Sigmoid colon (tissue), 7 donors: ENCODE results near the gene NAALADL2. TPM values are rescaled to one million over a fixed set of nuclear protein-coding genes. Genes with fewer than 3 reads are reported as not detected.

Experiments used
- DNase-seq: peaks from one replicate; pipeline ENCODE4 v3.0.0-alpha.2; 2019
- H3K27ac ChIP-seq, 4 donors: fragments of 200-600 bp; sonication (generic); one replicate each; pipeline ENCODE4 v1.5.1; 2016 to 2019; ENCODE audit warnings: mild to moderate bottlenecking in 1 of 4
- H3K27me3 ChIP-seq, 3 donors: fragments of 200-600 bp; sonication (generic); one replicate each; pipeline ENCODE4 v1.5.1; 2019; ENCODE audit warnings: mild to moderate bottlenecking in 1 of 3
- H3K36me3 ChIP-seq, 4 donors: fragments of 200-600 bp; sonication (generic); one replicate each; pipeline ENCODE4 v1.5.1; 2016 to 2019
- H3K4me1 ChIP-seq, 4 donors: fragments of 200-600 bp; sonication (generic); one replicate each; pipeline ENCODE4 v1.5.1; 2017 to 2019
- H3K4me3 ChIP-seq, 4 donors: fragments of 200-600 bp; sonication (generic); one replicate each; pipeline ENCODE4 v1.5.1; 2017 to 2019; ENCODE audit warnings: mild to moderate bottlenecking in 2 of 4, moderate library complexity in 1 of 4
- H3K9me3 ChIP-seq, 4 donors: fragments of 200-600 bp in 3 of 4; sonication (generic) in 3 of 4; one replicate each; pipeline versions ENCODE4 v1.5.1 to v1.6.1; 2013 to 2019
- CTCF ChIP-seq, 4 experiments: fragments of 450-650 bp in 3 of 4; fragments of 200-600 bp in 1 of 4; IDR thresholded peaks; one replicate each; pipeline ENCODE4 v1.5.1; 2016 to 2019; ENCODE audit warnings: antibody characterized with exemption in 4 of 4, mild to moderate bottlenecking in 3 of 4, moderate library complexity in 2 of 4
- EP300 ChIP-seq, 4 donors: sonication (generic); formaldehyde crosslinking; IDR thresholded peaks; one replicate each; pipeline ENCODE4 v1.6.1; 2017; ENCODE audit warnings: antibody characterized with exemption in 4 of 4
- POLR2A ChIP-seq, 2 donors: fragments of 450-650 bp; IDR thresholded peaks; one replicate each; pipeline ENCODE4 v1.6.1; 2016; ENCODE audit warnings: antibody characterized with exemption in 2 of 2, mild to moderate bottlenecking in 2 of 2, moderate library complexity in 2 of 2
- POLR2AphosphoS5 ChIP-seq, 4 donors: sonication (generic); formaldehyde crosslinking; IDR thresholded peaks; one replicate each; pipeline ENCODE4 v1.6.1; 2017; ENCODE audit warnings: antibody characterized with exemption in 4 of 4
- WGBS, 2 donors: extraction: QIAGEN DNeasy Blood & Tissue Kit; methylation state at CpG; one replicate each; pipeline ENCODE4 v1.1.7; 2013; 5-methylcytosine and 5-hydroxymethylcytosine counted together
- intact Hi-C: fragments of 100-400 bp; cut with DNase I; formaldehyde crosslinking; loops from one replicate; pipeline ENCODE4 v1.15.1; 2023
- polyA plus RNA-seq, 3 donors: library from polyadenylated mRNA; stranded (reverse); fragments of 200-250 nt; gene quantifications; one replicate each; pipeline ENCODE4 v1.2.3, GENCODE V29; 2013
- total RNA-seq, 4 donors: library from RNA; depleted of rRNA; stranded (reverse); fragments of >200 nt; gene quantifications; one replicate each; pipeline ENCODE4 v1.1.0, GENCODE V29; 2016
- donor health status: healthy with polysubstance abuse.
- donor health status: Bipolar disorder and iron deficiency.
- donor health status: healthy.

The NAALADL2 gene
- total and polyA plus RNA-seq, 7 donors = 0.46 to 18.5 (median 6.0) TPM

DNA sequence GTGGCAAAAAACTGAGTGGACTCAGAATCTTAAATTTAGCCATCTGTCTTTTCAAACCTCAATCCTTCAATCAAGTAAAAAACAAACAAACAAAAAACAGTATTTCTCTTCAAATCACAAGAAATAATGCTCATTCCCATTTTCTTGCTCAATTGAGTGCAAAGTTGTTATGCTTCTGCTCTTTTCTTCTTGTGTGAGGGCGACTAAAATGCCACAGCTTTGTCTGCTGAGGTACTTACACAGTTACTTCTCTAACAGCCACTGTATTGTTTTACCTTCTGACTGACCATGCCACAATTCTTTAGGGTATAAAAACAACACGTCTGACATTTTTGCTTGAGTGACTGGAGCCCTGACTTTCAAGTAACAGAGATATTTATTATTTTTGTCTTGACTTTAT lies 617.4 kb downstream of the NAALADL2 start:
- Histone ChIP-seq H3K4me3 (no peak overlapping the region), H3K27ac (no peak overlapping the region), H3K36me3 (no peaks in the 10 kb centered on the region), H3K9me3 (no peaks in the 10 kb centered on the region), H3K27me3 (no peaks in the 10 kb centered on the region), H3K4me1 (no peaks in the 10 kb centered on the region)
- TF ChIP-seq POLR2A (IDR thresholded peaks at IDR 0.05) (no peak), EP300 (IDR thresholded peaks at IDR 0.05) (no peak), CTCF (IDR thresholded peaks at IDR 0.05) (no peak), POLR2AphosphoS5 (IDR thresholded peaks at IDR 0.05) (no peak)
- DNase-seq = no peak
- intact Hi-C loops = no loop called here
- WGBS, 2 donors = 44 to 45% methylated on average over 2 of the region's 2 CpGs

DNA sequence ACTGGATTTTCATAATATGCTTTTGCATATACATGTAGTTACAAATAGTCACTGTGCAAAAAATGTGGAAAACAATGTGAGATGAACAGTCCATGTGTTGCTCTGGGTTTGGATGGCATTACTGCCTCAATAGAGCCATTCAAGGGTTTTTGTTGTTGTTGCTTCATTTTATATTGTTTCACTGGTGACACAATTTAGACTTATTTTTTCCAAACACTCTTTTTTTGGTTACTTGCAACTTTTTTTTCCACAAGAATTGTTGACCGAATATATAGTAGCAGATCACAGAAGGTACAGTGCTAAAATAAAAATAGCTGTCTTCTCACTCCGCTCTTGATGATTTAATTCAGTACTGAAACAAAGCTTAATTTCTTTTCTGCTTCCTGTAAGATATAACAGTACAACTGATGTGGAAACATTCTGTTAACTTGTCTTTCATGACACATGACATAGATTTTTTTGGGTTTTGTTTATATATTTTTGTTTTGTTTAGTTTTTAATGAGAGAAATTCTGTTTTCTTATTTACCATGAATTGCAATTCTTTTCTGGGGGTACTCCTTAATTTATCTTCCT lies 618.6 kb downstream of the NAALADL2 start:
- H3K4me1 ChIP-seq = no peaks in the 10 kb centered on the region
- 69 to 89% methylated on average over 2 of the region's 2 CpGs for WGBS, 2 donors
- intact Hi-C loops = no loop called here
- no peak overlapping the region for H3K27ac ChIP-seq
- H3K4me3 ChIP-seq = no peak overlapping the region
- H3K36me3 ChIP-seq = no peaks in the 10 kb centered on the region
- H3K9me3 ChIP-seq = no peaks in the 10 kb centered on the region
- no peak for DNase-seq
- no peaks in the 10 kb centered on the region for H3K27me3 ChIP-seq
- TF ChIP-seq CTCF (IDR thresholded peaks at IDR 0.05) (no peak), POLR2AphosphoS5 (IDR thresholded peaks at IDR 0.05) (no peak), POLR2A (IDR thresholded peaks at IDR 0.05) (no peak), EP300 (IDR thresholded peaks at IDR 0.05) (no peak)

DNA sequence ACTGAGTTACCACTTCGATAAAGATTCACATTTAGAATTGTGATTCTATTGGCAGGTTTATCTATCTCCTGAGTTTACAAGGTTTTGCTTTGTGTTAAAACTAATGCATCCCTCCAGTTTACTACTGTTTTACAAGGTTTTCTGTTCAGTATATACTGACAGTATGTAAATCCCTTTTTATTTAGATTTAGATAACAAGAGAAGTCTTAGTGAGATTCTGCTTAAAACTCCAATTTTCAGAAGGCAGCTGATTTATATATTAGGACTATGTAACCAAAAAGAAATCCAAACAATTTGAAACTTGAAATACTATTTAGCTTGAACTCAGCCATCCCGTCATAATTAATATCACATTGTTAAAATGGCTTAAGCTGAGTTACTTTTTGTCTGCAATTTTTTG lies 619.2 kb downstream of the NAALADL2 start:
- Histone ChIP-seq H3K27ac (no peak overlapping the region), H3K27me3 (no peaks in the 10 kb centered on the region), H3K9me3 (no peaks in the 10 kb centered on the region), H3K4me3 (no peak overlapping the region), H3K4me1 (no peaks in the 10 kb centered on the region), H3K36me3 (no peaks in the 10 kb centered on the region)
- intact Hi-C loops = no loop called here
- DNase-seq = no peak
- 80 to 90% methylated on average over 2 of the region's 2 CpGs for WGBS, 2 donors
- TF ChIP-seq POLR2AphosphoS5 (IDR thresholded peaks at IDR 0.05) (no peak), CTCF (IDR thresholded peaks at IDR 0.05) (no peak)

GRCh38 chr3:175479175-175479574 lies 620.0 kb downstream of the NAALADL2 start:
- no peaks in the 10 kb centered on the region for H3K27me3 ChIP-seq
- no peak overlapping the region for H3K4me3 ChIP-seq
- DNase-seq = no peak
- no peak overlapping the region for H3K27ac ChIP-seq
- H3K9me3 ChIP-seq = no peaks in the 10 kb centered on the region
- no peaks in the 10 kb centered on the region for H3K4me1 ChIP-seq
- TF ChIP-seq CTCF (IDR thresholded peaks at IDR 0.05) = no peak
- no peak for TF ChIP-seq POLR2A (IDR thresholded peaks at IDR 0.05)
- TF ChIP-seq POLR2AphosphoS5 (IDR thresholded peaks at IDR 0.05) = no peak
- no peak for TF ChIP-seq EP300 (IDR thresholded peaks at IDR 0.05)
- intact Hi-C loops = no loop called here
- no peaks in the 10 kb centered on the region for H3K36me3 ChIP-seq
- 58 to 77% methylated on average over 2 of the region's 2 CpGs for WGBS, 2 donors

DNA sequence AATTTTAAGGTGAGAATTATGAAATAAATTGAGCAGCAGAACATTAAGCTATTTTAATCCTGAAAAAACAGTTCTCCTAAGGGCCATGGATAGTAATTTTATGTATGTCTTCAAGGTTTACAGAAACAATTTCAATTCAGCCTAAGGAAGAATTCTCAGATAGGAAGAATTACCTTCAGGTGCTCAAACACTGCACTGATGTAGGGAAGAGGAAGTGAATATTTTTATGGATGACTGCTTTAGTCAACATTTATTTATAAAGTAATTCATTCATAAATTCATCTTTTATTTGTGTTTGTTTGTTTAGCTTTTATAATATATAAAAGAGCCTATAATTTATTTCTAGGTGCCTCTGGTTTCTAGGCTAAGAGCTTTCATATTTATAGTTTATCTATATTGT lies 620.7 kb downstream of the NAALADL2 start:
- no peak overlapping the region for H3K4me3 ChIP-seq
- TF ChIP-seq EP300 (IDR thresholded peaks at IDR 0.05) (no peak), POLR2AphosphoS5 (IDR thresholded peaks at IDR 0.05) (no peak), CTCF (IDR thresholded peaks at IDR 0.05) (no peak), POLR2A (IDR thresholded peaks at IDR 0.05) (no peak)
- H3K27me3 ChIP-seq = no peaks in the 10 kb centered on the region
- intact Hi-C loops = no loop called here
- no peak for DNase-seq
- no peaks in the 10 kb centered on the region for H3K36me3 ChIP-seq
- H3K27ac ChIP-seq = no peak overlapping the region
- H3K4me1 ChIP-seq = no peaks in the 10 kb centered on the region
- no peaks in the 10 kb centered on the region for H3K9me3 ChIP-seq
